ENCODE data around the gene CEMP1.

DNA sequence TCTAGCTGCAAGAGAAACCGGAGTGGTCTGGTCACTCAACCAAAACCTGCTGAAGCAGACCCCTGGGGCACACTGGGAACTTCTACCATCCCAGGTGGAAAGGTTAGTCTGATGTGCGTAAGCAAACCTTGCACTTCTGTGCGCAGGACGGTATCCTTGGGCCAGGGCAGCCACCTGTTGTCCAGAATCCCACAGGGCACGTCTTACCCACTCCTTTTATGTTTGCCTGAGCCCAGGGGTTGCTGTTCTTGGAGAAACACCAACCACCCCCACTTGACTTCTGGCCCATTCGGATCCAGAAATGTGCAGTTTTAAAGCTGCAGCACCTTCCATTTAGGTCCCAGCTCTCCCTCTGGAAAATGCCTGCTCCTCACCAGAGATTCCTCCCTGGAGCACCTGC, 37.6 kb downstream of the CEMP1 start:
- TF ChIP-seq, protein P1, sequence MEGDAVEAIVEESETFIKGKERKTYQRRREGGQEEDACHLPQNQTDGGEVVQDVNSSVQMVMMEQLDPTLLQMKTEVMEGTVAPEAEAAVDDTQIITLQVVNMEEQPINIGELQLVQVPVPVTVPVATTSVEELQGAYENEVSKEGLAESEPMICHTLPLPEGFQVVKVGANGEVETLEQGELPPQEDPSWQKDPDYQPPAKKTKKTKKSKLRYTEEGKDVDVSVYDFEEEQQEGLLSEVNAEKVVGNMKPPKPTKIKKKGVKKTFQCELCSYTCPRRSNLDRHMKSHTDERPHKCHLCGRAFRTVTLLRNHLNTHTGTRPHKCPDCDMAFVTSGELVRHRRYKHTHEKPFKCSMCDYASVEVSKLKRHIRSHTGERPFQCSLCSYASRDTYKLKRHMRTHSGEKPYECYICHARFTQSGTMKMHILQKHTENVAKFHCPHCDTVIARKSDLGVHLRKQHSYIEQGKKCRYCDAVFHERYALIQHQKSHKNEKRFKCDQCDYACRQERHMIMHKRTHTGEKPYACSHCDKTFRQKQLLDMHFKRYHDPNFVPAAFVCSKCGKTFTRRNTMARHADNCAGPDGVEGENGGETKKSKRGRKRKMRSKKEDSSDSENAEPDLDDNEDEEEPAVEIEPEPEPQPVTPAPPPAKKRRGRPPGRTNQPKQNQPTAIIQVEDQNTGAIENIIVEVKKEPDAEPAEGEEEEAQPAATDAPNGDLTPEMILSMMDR (IDR thresholded peaks at IDR 0.05) = no peak
- no peak for TF ChIP-seq POLR2A (IDR thresholded peaks at IDR 0.05)
